Measurements from ENCODE around the gene KREMEN2.

DNA sequence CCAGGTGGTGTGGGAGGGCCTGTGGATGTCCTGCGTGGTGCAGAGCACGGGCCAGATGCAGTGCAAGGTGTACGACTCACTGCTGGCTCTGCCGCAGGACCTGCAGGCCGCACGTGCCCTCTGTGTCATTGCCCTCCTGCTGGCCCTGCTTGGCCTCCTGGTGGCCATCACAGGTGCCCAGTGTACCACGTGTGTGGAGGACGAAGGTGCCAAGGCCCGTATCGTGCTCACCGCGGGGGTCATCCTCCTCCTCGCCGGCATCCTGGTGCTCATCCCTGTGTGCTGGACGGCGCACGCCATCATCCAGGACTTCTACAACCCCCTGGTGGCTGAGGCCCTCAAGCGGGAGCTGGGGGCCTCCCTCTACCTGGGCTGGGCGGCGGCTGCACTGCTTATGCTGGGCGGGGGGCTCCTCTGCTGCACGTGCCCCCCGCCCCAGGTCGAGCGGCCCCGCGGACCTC lies 49.4 kb downstream of the KREMEN2 start:
- TF ChIP-seq SPI1 (IDR thresholded peaks at IDR 0.05; ENCODE audit: low read depth, low read length) (no peak), TAF1 (IDR thresholded peaks at IDR 0.05; ENCODE audit: low read depth, low read length) (no peak), POLR2A (IDR thresholded peaks at IDR 0.05; ENCODE audit: low read depth, low read length) (no peak), POLR2AphosphoS5 (IDR thresholded peaks at IDR 0.05; ENCODE audit: low read depth, low read length) (no peak), PAX5 (IDR thresholded peaks at IDR 0.05; ENCODE audit: insufficient read depth, low read length, severe bottlenecking) (no peak), POU2F2 (IDR thresholded peaks at IDR 0.05; ENCODE audit: low read depth, low read length) (no peak)

Measured in GM12891 (cell line).